Fibroblast of lung (primary cell): ENCODE data around the gene ROBO3. TPM values are rescaled to one million over a fixed set of nuclear protein-coding genes. Genes with fewer than 3 reads are reported as not detected.

Experiments
- DNase-seq, 2 donors: peaks; one replicate each; pipeline versions ENCODE4 v3.0.0 to v3.0.0-alpha.2; 2010; ENCODE audit warnings: low read depth in 2 of 2
- H2AFZ ChIP-seq: 2 replicates; pipeline ENCODE4 v1.5.1; 2012; ENCODE audit warnings: low read length, control low read depth, inconsistent platforms
- H3K27ac ChIP-seq: 2 replicates; pipeline ENCODE4 v1.5.1; 2011; ENCODE audit warnings: low read length, control low read depth; ENCODE audit not compliant: insufficient read depth
- H3K27me3 ChIP-seq: 2 replicates; pipeline ENCODE4 v1.5.1; 2011; ENCODE audit warnings: mild to moderate bottlenecking, low read length; ENCODE audit not compliant: control insufficient read depth, insufficient read depth
- H3K36me3 ChIP-seq: 2 replicates; pipeline ENCODE4 v1.5.1; 2011; ENCODE audit warnings: low read length; ENCODE audit not compliant: control insufficient read depth, insufficient read depth
- H3K4me1 ChIP-seq: 2 replicates; pipeline ENCODE4 v1.5.1; 2011; ENCODE audit warnings: low read length; ENCODE audit not compliant: control insufficient read depth, insufficient read depth; ENCODE audit errors: extremely low read depth
- H3K4me2 ChIP-seq: 2 replicates; pipeline ENCODE4 v1.5.1; 2011; ENCODE audit warnings: low read length, control low read depth; ENCODE audit not compliant: insufficient read depth; ENCODE audit errors: extremely low read depth
- H3K4me3 ChIP-seq, 4 experiments: fragments of 200-600 bp in 1 of 4; sonication (generic) in 1 of 4; replicated peaks in 1 of 4; 2 replicates each; pipeline ENCODE4 v1.5.1; 2011 to 2016; ENCODE audit warnings: low read length in 4 of 4, low read depth in 3 of 4, mild to moderate bottlenecking in 3 of 4, control low read depth in 2 of 4, inconsistent platforms in 1 of 4, mixed read lengths in 1 of 4; ENCODE audit not compliant: insufficient read depth in 1 of 4; ENCODE audit errors: control extremely low read depth in 1 of 4
- H3K79me2 ChIP-seq: 2 replicates; pipeline ENCODE4 v1.5.1; 2012; ENCODE audit warnings: mild to moderate bottlenecking, low read length, inconsistent platforms; ENCODE audit not compliant: control insufficient read depth, insufficient read depth
- H3K9ac ChIP-seq: 2 replicates; pipeline ENCODE4 v1.5.1; 2011; ENCODE audit warnings: mild to moderate bottlenecking, low read length, control low read depth; ENCODE audit not compliant: insufficient read depth
- H3K9me3 ChIP-seq: 2 replicates; pipeline ENCODE4 v1.5.1; 2012; ENCODE audit warnings: low read depth, low read length; ENCODE audit not compliant: control insufficient read depth, insufficient read depth
- H4K20me1 ChIP-seq: 2 replicates; pipeline ENCODE4 v1.5.1; 2011; ENCODE audit warnings: low read length; ENCODE audit not compliant: control insufficient read depth, insufficient read depth; ENCODE audit errors: extremely low read depth
- CTCF ChIP-seq, 2 donors: IDR thresholded peaks in 1 of 2; conservative IDR thresholded peaks in 1 of 2; 1 replicate in 1 of 2; 2 replicates in 1 of 2; pipeline ENCODE4 v1.5.1; 2011 to 2012; ENCODE audit warnings: low read length in 2 of 2, control low read depth in 1 of 2, inconsistent platforms in 1 of 2, low read depth in 1 of 2, mild to moderate bottlenecking in 1 of 2
- EZH2 ChIP-seq: IDR thresholded peaks from 2 replicates; pipeline ENCODE4 v1.5.1; 2012; ENCODE audit warnings: low read length, control low read depth, mild to moderate bottlenecking; ENCODE audit errors: missing control alignments
- polyA plus RNA-seq, 2 donors: library from polyadenylated mRNA; depleted of rRNA in 1 of 2; stranded (reverse) in 1 of 2; unstranded in 1 of 2; fragments of >200 nt; gene quantifications; 2 replicates each; pipeline ENCODE4 v1.2.1, GENCODE V29; 2011 to 2012; ENCODE audit warnings: missing spikeins in 1 of 2
- total RNA-seq: library from RNA; depleted of rRNA; stranded (reverse); fragments of >200 nt; gene quantifications from 2 replicates; pipeline ENCODE4 v1.2.1, GENCODE V29; 2014

Gene ROBO3
- total and polyA plus RNA-seq, 2 donors (not counting 1 experiment from before 2014, with no cell fraction given), result 7.2 to 25.4 TPM

- peaks cover 4% of the 10 kb centered on the region for H3K4me1 ChIP-seq
Observed at GRCh38 chr11:124923296-124923695, 58.1 kb downstream of the ROBO3 start.

GRCh38 chr11:124928942-124929665 lies 63.9 kb downstream of the ROBO3 start:
- H3K4me2 ChIP-seq, result no peak overlapping the region
- TF ChIP-seq EZH2, result no peak
- TF ChIP-seq CTCF (conservative IDR thresholded peaks at IDR 0.05 in 1 of 2, IDR thresholded peaks at IDR 0.05 in 1 of 2; ENCODE audit: low read depth in 1 of 2, low read length in 2 of 2), result no peak
- H3K36me3 ChIP-seq, result no peaks in the 10 kb centered on the region
- peaks cover 5% of the 10 kb centered on the region for H3K4me1 ChIP-seq
- no peaks in the 10 kb centered on the region for H3K27me3 ChIP-seq
- H4K20me1 ChIP-seq, result no peaks in the 10 kb centered on the region
- no peak overlapping the region for H3K27ac ChIP-seq
- no peak overlapping the region for H3K4me3 ChIP-seq
- H3K9ac ChIP-seq, result no peak overlapping the region
- H2AFZ ChIP-seq, result no peak overlapping the region
- H3K9me3 ChIP-seq, result no peaks in the 10 kb centered on the region
- H3K79me2 ChIP-seq, result no peaks in the 10 kb centered on the region
- no peak for DNase-seq

More at GRCh38 chr11:124923296-124923695, 58.1 kb downstream of the ROBO3 start:
- TF ChIP-seq EZH2, result no peak
- no peak for TF ChIP-seq CTCF (conservative IDR thresholded peaks at IDR 0.05 in 1 of 2, IDR thresholded peaks at IDR 0.05 in 1 of 2; ENCODE audit: low read depth in 1 of 2, low read length in 2 of 2)
- no peaks in the 10 kb centered on the region for H3K27me3 ChIP-seq
- no peaks in the 10 kb centered on the region for H4K20me1 ChIP-seq
- no peaks in the 10 kb centered on the region for H3K9me3 ChIP-seq
- no peak overlapping the region for H3K27ac ChIP-seq
- H3K9ac ChIP-seq, result no peak overlapping the region
- H3K36me3 ChIP-seq, result no peaks in the 10 kb centered on the region
- no peak overlapping the region for H3K4me3 ChIP-seq
- H3K79me2 ChIP-seq, result no peaks in the 10 kb centered on the region
- DNase-seq, result no peak
- H2AFZ ChIP-seq, result no peak overlapping the region
- no peak overlapping the region for H3K4me2 ChIP-seq

GRCh38 chr11:124930799-124931198 lies 65.6 kb downstream of the ROBO3 start:
- H3K9ac ChIP-seq, result no peak overlapping the region
- DNase-seq, result no peak
- no peak overlapping the region for H2AFZ ChIP-seq
- no peaks in the 10 kb centered on the region for H3K36me3 ChIP-seq
- no peak overlapping the region for H3K4me3 ChIP-seq
- TF ChIP-seq CTCF (conservative IDR thresholded peaks at IDR 0.05 in 1 of 2, IDR thresholded peaks at IDR 0.05 in 1 of 2; ENCODE audit: low read depth in 1 of 2, low read length in 2 of 2) (no peak), EZH2 (no peak)
- H3K4me1 ChIP-seq, result peaks cover 15% of the 10 kb centered on the region
- no peak overlapping the region for H3K27ac ChIP-seq
- no peak overlapping the region for H3K4me2 ChIP-seq
- no peaks in the 10 kb centered on the region for H3K79me2 ChIP-seq
- no peaks in the 10 kb centered on the region for H3K27me3 ChIP-seq
- H4K20me1 ChIP-seq, result no peaks in the 10 kb centered on the region
- H3K9me3 ChIP-seq, result no peaks in the 10 kb centered on the region

Other genes with a start within 250 kb of the ROBO3 start
- gene TBRG1, start 242.6 kb upstream of the ROBO3 start, total RNA-seq, result 30.0 and 36.2 TPM in 2 replicates
- 21.6 and 31.0 TPM in 2 replicates for gene TBRG1, start 242.6 kb upstream of the ROBO3 start, polyA plus RNA-seq
- 23.1 and 28.9 TPM in 2 replicates for gene SIAE, start 191.7 kb upstream of the ROBO3 start, total RNA-seq
- 42.3 and 67.0 TPM in 2 replicates for gene SIAE, start 191.7 kb upstream of the ROBO3 start, polyA plus RNA-seq
- gene SPA17, start 191.5 kb upstream of the ROBO3 start, total RNA-seq, result 10.0 and 18.0 TPM in 2 replicates
- gene SPA17, start 191.5 kb upstream of the ROBO3 start, polyA plus RNA-seq, result 19.1 and 27.0 TPM in 2 replicates
- 0.17 TPM in 1 of 2 replicates, not detected in the other for gene NRGN, start 125.5 kb upstream of the ROBO3 start, total RNA-seq
- 4.9 and 10.8 TPM in 2 replicates for gene NRGN, start 125.5 kb upstream of the ROBO3 start, polyA plus RNA-seq
- gene VSIG2, start 113.2 kb upstream of the ROBO3 start, total RNA-seq, result not detected in 2 replicates
- gene VSIG2, start 113.2 kb upstream of the ROBO3 start, polyA plus RNA-seq, result 0.06 TPM in 1 of 2 replicates, not detected in the other
- gene ESAM, start 103.1 kb upstream of the ROBO3 start, total RNA-seq, result under 0.01 and 0.26 TPM in 2 replicates
- gene ESAM, start 103.1 kb upstream of the ROBO3 start, polyA plus RNA-seq, result 0.10 and 2.7 TPM in 2 replicates
- gene MSANTD2, start 65.0 kb upstream of the ROBO3 start, total RNA-seq, result 6.2 and 6.3 TPM in 2 replicates
- gene MSANTD2, start 65.0 kb upstream of the ROBO3 start, polyA plus RNA-seq, result 5.6 and 6.6 TPM in 2 replicates
- 0.26 and 0.66 TPM in 2 replicates for gene ROBO4, start 32.4 kb downstream of the ROBO3 start, total RNA-seq
- 0.45 and 0.63 TPM in 2 replicates for gene ROBO4, start 32.4 kb downstream of the ROBO3 start, polyA plus RNA-seq
- gene HEPN1, start 53.8 kb downstream of the ROBO3 start, total RNA-seq, result not detected in 2 replicates
- gene HEPN1, start 53.8 kb downstream of the ROBO3 start, polyA plus RNA-seq, result not detected in 2 replicates
- under 0.01 TPM in 1 of 2 replicates, not detected in the other for gene HEPACAM, start 70.6 kb downstream of the ROBO3 start, total RNA-seq
- gene HEPACAM, start 70.6 kb downstream of the ROBO3 start, polyA plus RNA-seq, result 0.08 and 0.11 TPM in 2 replicates
- 0.77 and 2.3 TPM in 2 replicates for gene CCDC15, start 88.8 kb downstream of the ROBO3 start, total RNA-seq
- 1.2 and 4.0 TPM in 2 replicates for gene CCDC15, start 88.8 kb downstream of the ROBO3 start, polyA plus RNA-seq
- 0.26 and 0.83 TPM in 2 replicates for gene SLC37A2, start 197.9 kb downstream of the ROBO3 start, total RNA-seq
- gene SLC37A2, start 197.9 kb downstream of the ROBO3 start, polyA plus RNA-seq, result 0.36 and 2.2 TPM in 2 replicates
- gene TMEM218, start 246.2 kb downstream of the ROBO3 start, total RNA-seq, result 28.0 and 31.9 TPM in 2 replicates
- gene TMEM218, start 246.2 kb downstream of the ROBO3 start, polyA plus RNA-seq, result 33.9 and 34.8 TPM in 2 replicates